ENCODE measurements around the gene XPO6.
A peak's percentile ranks its signal among the peaks of the same experiment; 100 is the strongest.

The XPO6 gene

GRCh38 chr16:28166394-28167208, 45.2 kb downstream of the XPO6 start:
- no peak overlapping the region for H3K4me3 ChIP-seq (replicated peaks; ENCODE audit: low read depth, low read length)
- TF ChIP-seq CTCF (IDR thresholded peaks at IDR 0.05; ENCODE audit: low read length, missing control alignments): no peak
- no peak for DNase-seq (ENCODE audit: low read depth)

- no peak overlapping the region for H3K4me3 ChIP-seq (replicated peaks; ENCODE audit: low read depth, low read length)
- DNase-seq (ENCODE audit: low read depth): no peak
- TF ChIP-seq CTCF (IDR thresholded peaks at IDR 0.05; ENCODE audit: low read length, missing control alignments): no peak
Observed at GRCh38 chr16:28165598-28165997, 46.2 kb downstream of the XPO6 start.

- peak; percentile 89 for DNase-seq (ENCODE audit: low read depth)
- no peak for TF ChIP-seq CTCF (IDR thresholded peaks at IDR 0.05; ENCODE audit: low read length, missing control alignments)
- H3K4me3 ChIP-seq (replicated peaks; ENCODE audit: low read depth, low read length): no peak overlapping the region
Observed at GRCh38 chr16:28164140-28164539, 47.6 kb downstream of the XPO6 start.

- DNase-seq (ENCODE audit: low read depth): no peak
- no peak for TF ChIP-seq CTCF (IDR thresholded peaks at IDR 0.05; ENCODE audit: low read length, missing control alignments)
Observed at GRCh38 chr16:28163699-28164098, 48.1 kb downstream of the XPO6 start.

GRCh38 chr16:28162326-28162877, 49.4 kb downstream of the XPO6 start:
- no peak overlapping the region for H3K4me3 ChIP-seq (replicated peaks; ENCODE audit: low read depth, low read length)
- TF ChIP-seq CTCF (IDR thresholded peaks at IDR 0.05; ENCODE audit: low read length, missing control alignments): no peak
- no peak for DNase-seq (ENCODE audit: low read depth)

More at GRCh38 chr16:28163699-28164098, 48.1 kb downstream of the XPO6 start:
- H3K4me3 ChIP-seq (replicated peaks; ENCODE audit: low read depth, low read length): no peak overlapping the region

GRCh38 chr16:28161626-28162025, 50.1 kb downstream of the XPO6 start:
- DNase-seq (ENCODE audit: low read depth): peak; percentile 40
- TF ChIP-seq CTCF (IDR thresholded peaks at IDR 0.05; ENCODE audit: low read length, missing control alignments): no peak
- H3K4me3 ChIP-seq (replicated peaks; ENCODE audit: low read depth, low read length): no peak overlapping the region

Data from fibroblast of pulmonary artery (primary cell).